GM12878 (cell line): Measurements from ENCODE around the gene CLINT1. TPM values are rescaled to one million over a fixed set of nuclear protein-coding genes. Genes with fewer than 3 reads are reported as not detected.

Experiments
- CHD1 ChIP-seq: IDR thresholded peaks from 2 replicates; pipeline ENCODE4 v1.6.1; 2012; ENCODE audit warnings: low read depth, low read length, improper control_type of control experiment
- CREB1 ChIP-seq: IDR thresholded peaks from 2 replicates; pipeline ENCODE4 v1.6.1; 2012; ENCODE audit warnings: low read depth, mild to moderate bottlenecking, inconsistent platforms
- E2F4 ChIP-seq: IDR thresholded peaks from 2 replicates; pipeline ENCODE4 v1.6.1; 2012; ENCODE audit warnings: low read depth, low read length, improper control_type of control experiment
- EGR1 ChIP-seq, 2 experiments: IDR thresholded peaks; 1 replicate in 1 of 2; 2 replicates in 1 of 2; pipeline ENCODE4 v1.6.1; 2011 to 2012; ENCODE audit warnings: low read depth in 2 of 2, low read length in 2 of 2, borderline replicate concordance in 1 of 2, mild to moderate bottlenecking in 1 of 2, moderate library complexity in 1 of 2
- ESRRA ChIP-seq: IDR thresholded peaks from 2 replicates; pipeline ENCODE4 v1.6.1; 2012; ENCODE audit warnings: mild to moderate bottlenecking, low read length, improper control_type of control experiment
- FOXK2 ChIP-seq: fragments of 450-650 bp; IDR thresholded peaks from 2 replicates; pipeline ENCODE4 v1.6.1; 2017; ENCODE audit warnings: mild to moderate bottlenecking, moderate library complexity
- NFXL1 ChIP-seq: fragments of 450-650 bp; IDR thresholded peaks from 2 replicates; pipeline ENCODE4 v1.6.1; 2017; ENCODE audit warnings: antibody characterized with exemption, mild to moderate bottlenecking, borderline replicate concordance
- NFYB ChIP-seq: IDR thresholded peaks from 2 replicates; pipeline ENCODE4 v1.6.1; 2011; ENCODE audit warnings: low read depth, mild to moderate bottlenecking, low read length, improper control_type of control experiment, moderate library complexity; ENCODE audit not compliant: insufficient read depth
- NR2F1 ChIP-seq: fragments of 450-650 bp; conservative IDR thresholded peaks from 2 replicates; pipeline ENCODE4 v1.6.1; 2017; ENCODE audit warnings: mild to moderate bottlenecking
- RB1 ChIP-seq: fragments of 450-650 bp; formaldehyde crosslinking; IDR thresholded peaks from 2 replicates; pipeline ENCODE4 v1.6.1; 2017; ENCODE audit warnings: mild to moderate bottlenecking, borderline replicate concordance
- SMARCA5 ChIP-seq: fragments of 450-650 bp; IDR thresholded peaks from 2 replicates; pipeline ENCODE4 v1.6.1; 2017; ENCODE audit warnings: mild to moderate bottlenecking
- SP1 ChIP-seq: IDR thresholded peaks from one replicate; pipeline ENCODE4 v1.6.1; 2011; ENCODE audit warnings: low read depth, low read length
- SPI1 ChIP-seq: IDR thresholded peaks from 2 replicates; pipeline ENCODE4 v1.6.1; 2011; ENCODE audit warnings: low read depth, mild to moderate bottlenecking, low read length, moderate library complexity, borderline replicate concordance; ENCODE audit not compliant: insufficient read depth
- TAF1 ChIP-seq: IDR thresholded peaks from 2 replicates; pipeline ENCODE4 v1.6.1; 2011; ENCODE audit warnings: mild to moderate bottlenecking, low read depth, low read length, borderline replicate concordance
- TCF12 ChIP-seq: IDR thresholded peaks from 2 replicates; pipeline ENCODE4 v1.6.1; 2011; ENCODE audit warnings: low read depth, mild to moderate bottlenecking, low read length
- TCF7 ChIP-seq: IDR thresholded peaks from 2 replicates; pipeline ENCODE4 v1.6.1; 2014; ENCODE audit warnings: antibody characterized with exemption, borderline replicate concordance
- WRNIP1 ChIP-seq: IDR thresholded peaks from 2 replicates; pipeline ENCODE4 v1.6.1; 2011; ENCODE audit warnings: low read depth, low read length, improper control_type of control experiment, borderline replicate concordance
- YY1 ChIP-seq: IDR thresholded peaks from 2 replicates; pipeline ENCODE4 v1.6.1; 2011; ENCODE audit warnings: low read depth, mild to moderate bottlenecking, low read length
- ZBTB11 ChIP-seq: fragments of 450-650 bp; formaldehyde crosslinking; IDR thresholded peaks from 2 replicates; pipeline ENCODE4 v1.5.0; 2022; ENCODE audit warnings: mild to moderate bottlenecking, missing genetic modification characterization
- ZNF24 ChIP-seq: fragments of 450-650 bp; IDR thresholded peaks from 2 replicates; pipeline ENCODE4 v1.6.1; 2017; ENCODE audit warnings: antibody characterized with exemption, mild to moderate bottlenecking
- polyA plus RNA-seq, 11 experiments: library from polyadenylated mRNA; depleted of rRNA in 4 of 11; unstranded in 6 of 11; stranded (reverse) in 5 of 11; fragments of >200 nt; fragmentation: Nextera tagmentation in 4 of 11; fragmentation: Illumina TruSeq in 1 of 11; extraction: Ambion mirVana in 4 of 11; extraction: Trizol in 1 of 11; gene quantifications; 1 replicate in 1 of 11; 2 replicates in 10 of 11; pipeline versions ENCODE4 v1.2.1 to v1.2.3, GENCODE V29; 2011 to 2016; ENCODE audit warnings: inconsistent platforms in 2 of 11, missing spikeins in 2 of 11, low read depth in 1 of 11
- total RNA-seq, 4 experiments: library from RNA; depleted of rRNA in 3 of 4; stranded (reverse); fragments of >200 nt in 3 of 4; fragmentation: Illumina TruSeq in 1 of 4; extraction: Trizol in 1 of 4; gene quantifications; 2 replicates each; pipeline versions ENCODE4 v1.2.1 to v1.2.3, GENCODE V29; 2013 to 2021
- TF ChIP-seq, protein P1 (sequence below): IDR thresholded peaks from 2 replicates; pipeline ENCODE4 v1.6.1; 2012; ENCODE audit warnings: low read depth, low read length, improper control_type of control experiment
- TF ChIP-seq, protein P2 (sequence below): fragments of 450-650 bp; IDR thresholded peaks from 2 replicates; pipeline ENCODE4 v1.6.1; 2016; ENCODE audit warnings: mild to moderate bottlenecking
- TF ChIP-seq, protein P3 (sequence below): fragments of 450-650 bp; conservative IDR thresholded peaks from 2 replicates; pipeline ENCODE4 v1.6.1; 2017; ENCODE audit warnings: mild to moderate bottlenecking, moderate library complexity

Gene CLINT1
- total and polyA plus RNA-seq, 10 of the 15 experiments (the other 5 are each of a cell fraction or from before 2014, with no cell fraction given) = 30.0 to 136 (median 105) TPM

GRCh38 chr5:157862183-157862851 lies 3.4 kb upstream of the CLINT1 start (continued):
- no peak for TF ChIP-seq NFYB
- no peak for TF ChIP-seq TCF7
- no peak for TF ChIP-seq ZBTB11
- TF ChIP-seq YY1 = 0 out of 2 replicates have a peak, but pooled peaks have one; percentile 7
- TF ChIP-seq CHD1 = no peak
- TF ChIP-seq RB1 = no peak
- no peak for TF ChIP-seq FOXK2
- no peak for TF ChIP-seq TAF1
- TF ChIP-seq ESRRA = no peak
- TF ChIP-seq NFXL1 = no peak
- peak; percentile 63; the same call in 1 of the 2 replicates for TF ChIP-seq NR2F1
- TF ChIP-seq, protein P1, sequence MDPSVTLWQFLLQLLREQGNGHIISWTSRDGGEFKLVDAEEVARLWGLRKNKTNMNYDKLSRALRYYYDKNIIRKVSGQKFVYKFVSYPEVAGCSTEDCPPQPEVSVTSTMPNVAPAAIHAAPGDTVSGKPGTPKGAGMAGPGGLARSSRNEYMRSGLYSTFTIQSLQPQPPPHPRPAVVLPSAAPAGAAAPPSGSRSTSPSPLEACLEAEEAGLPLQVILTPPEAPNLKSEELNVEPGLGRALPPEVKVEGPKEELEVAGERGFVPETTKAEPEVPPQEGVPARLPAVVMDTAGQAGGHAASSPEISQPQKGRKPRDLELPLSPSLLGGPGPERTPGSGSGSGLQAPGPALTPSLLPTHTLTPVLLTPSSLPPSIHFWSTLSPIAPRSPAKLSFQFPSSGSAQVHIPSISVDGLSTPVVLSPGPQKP = no peak
- TF ChIP-seq, protein P2, sequence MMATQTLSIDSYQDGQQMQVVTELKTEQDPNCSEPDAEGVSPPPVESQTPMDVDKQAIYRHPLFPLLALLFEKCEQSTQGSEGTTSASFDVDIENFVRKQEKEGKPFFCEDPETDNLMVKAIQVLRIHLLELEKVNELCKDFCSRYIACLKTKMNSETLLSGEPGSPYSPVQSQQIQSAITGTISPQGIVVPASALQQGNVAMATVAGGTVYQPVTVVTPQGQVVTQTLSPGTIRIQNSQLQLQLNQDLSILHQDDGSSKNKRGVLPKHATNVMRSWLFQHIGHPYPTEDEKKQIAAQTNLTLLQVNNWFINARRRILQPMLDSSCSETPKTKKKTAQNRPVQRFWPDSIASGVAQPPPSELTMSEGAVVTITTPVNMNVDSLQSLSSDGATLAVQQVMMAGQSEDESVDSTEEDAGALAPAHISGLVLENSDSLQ = peak; percentile 59
- TF ChIP-seq SMARCA5 = peak; percentile 65; the same call in 1 of the 2 replicates
- peak; percentile 82; the same call in 1 of the 2 replicates for TF ChIP-seq SPI1
- peak; percentile 88 for TF ChIP-seq TCF12
- TF ChIP-seq EGR1 (IDR thresholded peaks at IDR 0.05; ENCODE audit: borderline replicate concordance in 1 of 2, low read depth in 2 of 2, low read length in 2 of 2) = no peak
- TF ChIP-seq E2F4 = no peak
- TF ChIP-seq, protein P3, sequence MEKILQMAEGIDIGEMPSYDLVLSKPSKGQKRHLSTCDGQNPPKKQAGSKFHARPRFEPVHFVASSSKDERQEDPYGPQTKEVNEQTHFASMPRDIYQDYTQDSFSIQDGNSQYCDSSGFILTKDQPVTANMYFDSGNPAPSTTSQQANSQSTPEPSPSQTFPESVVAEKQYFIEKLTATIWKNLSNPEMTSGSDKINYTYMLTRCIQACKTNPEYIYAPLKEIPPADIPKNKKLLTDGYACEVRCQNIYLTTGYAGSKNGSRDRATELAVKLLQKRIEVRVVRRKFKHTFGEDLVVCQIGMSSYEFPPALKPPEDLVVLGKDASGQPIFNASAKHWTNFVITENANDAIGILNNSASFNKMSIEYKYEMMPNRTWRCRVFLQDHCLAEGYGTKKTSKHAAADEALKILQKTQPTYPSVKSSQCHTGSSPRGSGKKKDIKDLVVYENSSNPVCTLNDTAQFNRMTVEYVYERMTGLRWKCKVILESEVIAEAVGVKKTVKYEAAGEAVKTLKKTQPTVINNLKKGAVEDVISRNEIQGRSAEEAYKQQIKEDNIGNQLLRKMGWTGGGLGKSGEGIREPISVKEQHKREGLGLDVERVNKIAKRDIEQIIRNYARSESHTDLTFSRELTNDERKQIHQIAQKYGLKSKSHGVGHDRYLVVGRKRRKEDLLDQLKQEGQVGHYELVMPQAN = no peak; the same call in 1 of the 2 replicates
- TF ChIP-seq CREB1 = no peak
- TF ChIP-seq SP1 = no peak
- no peak for TF ChIP-seq ZNF24
- TF ChIP-seq WRNIP1 = no peak
